Measurements from ENCODE around the gene APOBEC3H.
"Not testable (repeated sequence)": the region's sequence is repeated elsewhere in the genome, so short reads cannot be mapped to it uniquely, and the experiment has no call there.

Gene APOBEC3H

DNA sequence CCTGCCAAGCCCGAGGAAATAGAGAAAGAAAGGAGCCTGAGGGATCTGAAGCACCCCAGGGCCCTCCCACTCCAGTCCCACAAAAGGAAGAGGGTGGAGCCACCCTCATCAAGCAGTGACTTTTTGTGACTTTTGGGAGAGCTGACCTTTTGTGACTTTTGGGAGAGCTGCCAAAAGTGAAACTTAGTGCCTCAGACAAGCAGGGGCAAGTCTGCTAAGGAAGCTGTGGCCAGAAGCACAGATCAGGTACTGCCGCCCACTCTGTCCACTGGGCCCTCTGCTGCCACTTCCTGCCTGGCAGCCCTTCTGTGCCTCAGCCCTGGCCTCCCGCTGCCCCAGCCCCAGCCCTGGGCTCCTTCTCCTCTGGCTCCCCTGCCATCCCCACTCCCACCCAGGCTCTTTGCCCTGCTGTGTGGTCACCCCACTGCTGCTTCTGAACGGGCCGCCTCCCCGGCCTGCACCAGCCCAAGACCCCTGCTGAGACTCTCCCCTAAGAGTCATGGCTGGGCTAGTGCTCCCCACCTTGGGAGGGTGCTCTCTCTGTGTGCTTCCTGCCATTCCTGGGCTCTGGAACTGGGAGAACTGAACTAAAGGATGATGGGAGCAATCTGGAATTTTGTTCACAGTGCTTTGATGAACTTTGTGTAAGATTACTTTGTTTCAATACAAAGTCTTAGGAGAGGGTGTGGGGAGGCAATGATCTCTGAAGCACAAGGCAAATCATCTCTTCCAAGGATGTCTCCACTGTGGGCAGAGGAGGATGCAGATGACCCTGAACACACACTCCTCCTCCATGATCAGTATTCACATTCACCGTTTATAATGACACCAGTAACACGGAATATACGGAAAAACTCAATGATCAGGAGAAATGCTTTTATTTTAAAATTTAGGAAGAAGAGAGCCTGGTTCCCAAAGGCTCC, at the start of gene APOBEC3H:
APOBEC3H (plus strand) TSS at position 147 of the 923 bp plus-strand sequence. CDS start 3,035 bp downstream, outside the sequence.
- DNase-seq = no peak

DNA sequence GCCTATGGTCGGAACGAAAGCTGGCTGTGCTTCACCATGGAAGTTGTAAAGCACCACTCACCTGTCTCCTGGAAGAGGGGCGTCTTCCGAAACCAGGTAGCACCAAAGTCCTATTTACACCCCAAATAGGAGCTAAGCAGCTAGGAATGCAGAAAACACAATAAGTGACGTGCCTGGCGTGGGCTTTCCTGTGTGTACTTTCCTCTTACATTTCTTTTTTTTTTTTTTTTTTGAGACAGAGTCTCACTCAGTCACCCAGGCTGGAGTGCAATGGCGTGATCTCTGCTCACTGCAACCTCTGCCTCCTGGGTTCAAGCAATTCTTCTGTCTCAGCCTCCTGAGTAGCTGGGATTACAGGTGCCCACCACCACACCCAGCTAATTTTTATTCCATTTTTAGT, 47.6 kb upstream of the APOBEC3H start:
- not testable (repeated sequence) for DNase-seq

GRCh38 chr22:39051844-39052495, 45.1 kb upstream of the APOBEC3H start:
- not testable (repeated sequence) for DNase-seq

- DNase-seq = no peak
These were observed 41.4 kb upstream of the APOBEC3H start for GRCh38 chr22:39055658-39056057.

DNA sequence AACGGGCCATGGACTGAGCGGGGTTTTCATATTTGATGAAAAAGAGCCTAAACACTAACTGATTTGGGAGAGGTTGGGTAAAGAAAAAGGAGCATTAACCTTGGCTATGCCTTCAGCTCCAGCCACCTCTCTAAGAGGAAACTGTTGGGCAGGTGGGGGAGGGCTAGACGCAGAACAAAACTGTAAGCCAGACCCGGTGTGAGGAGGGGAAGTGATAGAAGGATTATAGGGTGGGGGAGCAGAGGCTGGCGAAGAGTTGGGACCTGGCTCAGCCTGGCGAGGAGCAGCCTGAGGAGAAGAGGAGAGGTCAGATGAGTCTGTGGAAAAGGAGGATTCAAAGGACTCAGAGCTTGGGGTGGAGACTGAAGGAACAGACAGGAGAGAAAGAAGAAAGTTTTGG, 35.8 kb upstream of the APOBEC3H start:
- DNase-seq = not testable (repeated sequence)

DNA sequence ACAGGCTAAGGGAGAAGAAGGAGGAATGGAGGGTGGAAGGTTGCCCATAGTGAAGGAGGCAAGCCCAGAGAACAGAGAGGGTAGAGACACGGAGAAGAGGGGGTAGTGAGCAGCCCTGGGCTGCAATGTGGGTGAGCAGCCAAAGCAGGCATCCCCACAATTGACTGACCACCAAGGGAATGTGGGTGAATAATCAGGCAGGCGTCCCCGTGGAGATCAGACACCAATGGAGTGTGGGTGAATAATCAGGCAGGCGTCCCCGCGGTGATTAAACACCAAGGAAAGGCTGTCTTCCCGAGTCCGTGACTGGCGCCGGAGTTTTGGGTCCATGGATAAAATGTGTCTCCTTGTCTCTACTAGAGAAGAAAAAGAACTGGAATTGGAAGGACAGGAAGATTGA, 35.1 kb upstream of the APOBEC3H start:
- not testable (repeated sequence) for DNase-seq

DNA sequence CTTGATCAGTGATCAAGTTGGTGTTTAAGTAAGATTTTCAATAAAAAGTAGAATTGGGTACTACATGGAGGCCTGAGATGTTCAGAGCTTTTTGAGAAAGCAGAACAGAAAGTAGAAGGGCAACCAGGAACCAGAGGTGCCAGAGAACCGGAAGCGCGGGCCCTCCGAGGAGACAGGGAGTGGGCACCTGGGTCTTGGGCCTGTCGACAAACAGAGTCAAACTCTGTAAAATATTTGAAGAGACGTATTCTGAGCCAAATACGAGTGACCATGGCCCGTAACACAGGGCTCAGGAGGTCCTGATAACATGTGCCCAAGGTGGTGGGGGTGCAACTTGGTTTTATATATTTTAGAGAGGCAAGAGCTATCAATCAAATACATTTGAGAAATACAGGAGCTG, 33.1 kb upstream of the APOBEC3H start:
- not testable (repeated sequence) for DNase-seq

GRCh38 chr22:39066442-39067276, 30.4 kb upstream of the APOBEC3H start:
- not testable (repeated sequence) for DNase-seq

GRCh38 chr22:39068033-39068785, 28.8 kb upstream of the APOBEC3H start:
- DNase-seq = no peak

DNA sequence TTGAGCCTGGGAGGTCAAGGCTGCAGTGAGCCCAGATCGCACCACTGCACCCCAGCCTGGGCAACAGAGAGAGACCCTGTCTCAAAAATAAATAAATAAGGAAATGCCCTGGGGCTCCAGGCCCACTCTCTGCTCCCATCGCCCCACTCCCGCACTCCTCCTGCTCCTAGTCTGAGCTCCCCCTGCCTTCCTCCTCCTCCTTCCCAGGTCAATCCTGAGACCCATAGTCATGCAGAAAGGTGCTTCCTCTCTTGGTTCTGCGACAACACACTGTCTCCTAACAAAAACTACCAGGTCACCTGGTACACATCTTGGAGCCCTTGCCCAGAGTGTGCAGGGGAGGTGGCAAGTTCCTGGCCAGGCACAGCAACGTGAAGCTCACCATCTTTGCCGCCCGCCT, 26.9 kb upstream of the APOBEC3H start:
- DNase-seq = no peak

DNA sequence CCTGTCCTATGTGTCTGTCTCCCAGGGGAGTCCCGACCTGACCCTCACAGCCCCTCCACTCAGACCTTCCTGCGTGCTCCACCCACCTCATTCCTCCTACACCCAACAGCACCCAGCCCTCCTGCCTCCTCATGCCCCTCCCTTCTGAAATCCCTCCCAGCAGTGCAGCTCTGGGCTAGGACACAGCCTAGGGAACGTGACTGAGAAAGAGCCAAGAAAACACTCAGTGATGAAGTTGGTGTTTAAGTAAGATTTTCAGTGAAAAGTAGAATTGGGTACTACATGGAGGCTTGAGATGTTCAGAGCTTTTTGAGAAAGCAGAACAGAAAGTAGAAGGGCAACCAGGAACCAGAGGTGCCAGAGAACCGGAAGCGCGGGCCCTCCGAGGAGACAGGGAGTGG, 24.5 kb upstream of the APOBEC3H start:
- DNase-seq = not testable (repeated sequence)

DNA sequence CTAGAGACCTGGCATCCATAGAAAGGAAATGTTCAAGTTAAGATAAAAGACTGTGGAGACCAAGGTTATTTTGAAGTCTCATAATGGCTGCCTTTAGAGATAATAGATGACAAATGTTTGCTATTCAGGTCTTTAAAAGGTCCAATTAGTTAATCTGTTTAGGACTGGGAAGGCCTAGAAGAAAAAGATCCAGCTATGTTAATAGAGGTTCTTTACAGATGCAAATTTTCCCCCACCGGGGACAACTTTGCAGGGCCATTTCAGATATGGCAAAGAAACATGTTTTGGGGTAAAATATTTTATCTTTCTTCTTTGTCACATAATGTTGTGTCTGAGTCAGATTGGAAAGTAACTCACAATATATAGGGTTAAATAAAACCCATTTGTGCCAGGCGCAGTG, 23.1 kb upstream of the APOBEC3H start:
- DNase-seq = no peak

DNA sequence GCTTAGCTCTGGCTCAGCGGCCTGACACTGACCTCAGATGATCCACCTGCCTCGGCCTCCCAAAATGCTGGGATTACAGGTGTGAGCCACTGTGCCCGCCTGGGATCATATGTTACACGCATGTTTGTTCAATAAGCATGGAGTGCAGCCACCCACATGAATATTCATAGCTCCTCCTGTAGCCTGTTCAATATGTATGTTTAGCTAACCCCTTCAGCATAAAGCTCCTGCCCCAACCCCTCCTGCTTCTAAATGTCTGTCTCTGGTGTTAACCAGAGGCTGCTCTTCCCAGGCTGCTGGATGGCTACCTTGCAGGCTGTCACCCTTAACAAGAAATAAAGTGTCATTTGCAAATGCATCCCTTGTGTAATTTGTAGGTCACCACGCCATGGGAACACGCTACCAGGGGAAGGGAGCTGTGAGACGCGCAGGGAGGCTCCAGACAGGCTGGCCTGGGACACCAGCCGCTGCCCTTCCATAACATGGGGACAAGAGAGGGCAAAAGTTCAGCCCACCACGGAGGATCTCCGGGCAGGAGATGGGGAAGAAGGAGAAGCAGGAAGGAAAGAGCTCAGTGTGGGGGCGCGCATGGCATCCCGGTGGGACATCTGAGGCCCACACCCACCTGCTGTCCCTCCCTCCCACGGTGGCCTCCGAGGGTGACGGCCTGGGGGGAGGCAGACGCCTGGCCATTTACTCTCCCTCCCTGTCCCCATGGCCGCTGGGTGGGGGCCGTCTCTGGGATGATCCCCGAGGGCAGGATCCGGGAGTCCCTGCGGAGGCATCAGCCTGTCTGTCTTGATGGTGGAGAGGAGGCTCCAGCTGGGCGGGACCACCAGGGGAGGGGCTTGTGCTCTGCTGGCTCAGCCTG, 20.7 kb upstream of the APOBEC3H start:
- not testable (repeated sequence) for DNase-seq

DNA sequence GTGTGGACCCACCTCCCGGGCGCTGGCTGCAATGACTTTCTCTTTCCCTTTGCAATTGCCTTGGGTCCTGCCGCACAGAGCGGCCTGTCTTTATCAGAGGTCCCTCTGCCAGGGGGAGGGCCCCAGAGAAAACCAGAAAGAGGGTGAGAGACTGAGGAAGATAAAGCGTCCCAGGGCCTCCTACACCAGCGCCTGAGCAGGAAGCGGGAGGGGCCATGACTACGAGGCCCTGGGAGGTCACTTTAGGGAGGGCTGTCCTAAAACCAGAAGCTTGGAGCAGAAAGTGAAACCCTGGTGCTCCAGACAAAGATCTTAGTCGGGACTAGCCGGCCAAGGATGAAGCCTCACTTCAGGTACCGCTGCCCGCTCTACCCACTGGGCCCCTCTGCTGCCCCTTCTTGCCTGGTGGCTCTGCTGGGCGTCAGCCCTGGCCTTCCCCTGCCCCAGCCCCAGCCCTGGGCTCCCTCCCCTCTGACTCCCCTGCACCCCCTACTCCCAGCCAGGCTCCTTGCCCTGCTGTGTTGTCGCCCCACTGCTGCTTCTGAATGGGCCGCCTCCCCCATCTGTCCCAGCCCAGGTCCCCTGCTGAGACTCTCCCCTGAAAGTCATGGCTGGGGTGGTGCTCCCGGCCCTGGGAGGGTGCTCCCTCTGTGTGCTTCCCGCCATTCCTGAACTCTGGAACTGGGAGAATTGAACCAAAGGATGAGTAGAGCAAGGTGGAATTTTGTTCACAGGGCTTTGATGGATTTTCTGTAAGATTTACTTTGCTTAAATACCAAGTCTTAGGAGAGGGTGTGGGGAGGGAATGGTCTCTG, 19.8 kb upstream of the APOBEC3H start, which contains the start of gene APOBEC3G:
APOBEC3G (plus strand) TSS at position 250 of the 815 bp plus-strand sequence; CDS start at position 337, 87 bp downstream.
- DNase-seq = not testable (repeated sequence)

- not testable (repeated sequence) for DNase-seq
These were observed 19.1 kb upstream of the APOBEC3H start for GRCh38 chr22:39077912-39078311.

GRCh38 chr22:39078329-39078728, 18.7 kb upstream of the APOBEC3H start:
- no peak for DNase-seq

- DNase-seq = not testable (repeated sequence)
These were observed 17.9 kb upstream of the APOBEC3H start for GRCh38 chr22:39079054-39079637.

GRCh38 chr22:39080052-39080762, 16.8 kb upstream of the APOBEC3H start:
- DNase-seq = no peak

DNA sequence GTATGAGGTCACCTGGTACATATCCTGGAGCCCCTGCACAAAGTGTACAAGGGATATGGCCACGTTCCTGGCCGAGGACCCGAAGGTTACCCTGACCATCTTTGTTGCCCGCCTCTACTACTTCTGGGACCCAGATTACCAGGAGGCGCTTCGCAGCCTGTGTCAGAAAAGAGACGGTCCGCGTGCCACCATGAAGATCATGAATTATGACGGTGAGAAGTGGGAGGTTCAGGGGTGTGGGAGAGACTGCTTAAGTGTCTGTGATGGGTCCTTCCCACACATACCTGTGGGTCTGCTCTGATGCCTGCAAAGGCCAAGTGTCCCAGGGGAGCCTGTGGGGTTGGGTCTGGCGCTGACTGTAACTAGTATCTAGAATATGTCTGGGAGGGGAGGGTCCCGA, 16.0 kb upstream of the APOBEC3H start:
- no peak for DNase-seq

All from SHP77 treated with DMSO at 0.1 percent for 48 hours (cell line).